HepG2 (cell line): ENCODE measurements around the gene PRRC2A. TPM values are rescaled to one million over a fixed set of nuclear protein-coding genes. Genes with fewer than 3 reads are reported as not detected.

Source experiments
- ATAC-seq: fragments of 200-7000 bp; cut with Tn5 transposase; 3 replicates; pipeline ENCODE4 v1.9.1; 2020; ENCODE audit warnings: mild to moderate bottlenecking, moderate library complexity
- BruUV-seq: library from RNA; stranded (reverse); fragments of 400-500 nt; replicated peaks from 2 replicates; lab custom pipeline; 2021; lab: Mats Ljungman, UMichigan
- CTCF ChIA-PET: fragments of 300-600 bp; formaldehyde crosslinking; extraction: SDS; loops from one replicate; lab custom pipeline; 2021; ENCODE audit warnings: low total read pairs, inconsistent platforms, low intra/inter-chr PET ratio; lab: Yijun Ruan, JAX
- POLR2A ChIA-PET: fragments of 350-600 bp; sonication (Branson Sonifier 250); formaldehyde crosslinking; loops from one replicate; lab custom pipeline; 2020; ENCODE audit warnings: antibody characterized with exemption, inconsistent platforms; lab: Yijun Ruan, JAX
- DNase-seq: peaks from one replicate; pipeline ENCODE4 v3.0.0-alpha.2; 2015; ENCODE audit warnings: low spot score
- FAIRE-seq: peaks from 3 replicates; lab custom pipeline; 2011; peaks lifted over from hg19 to GRCh38; lab: Jason Lieb, UNC
- H2AFZ ChIP-seq: one replicate; pipeline ENCODE4 v1.6.1; 2011; ENCODE audit warnings: low read length, inconsistent platforms
- H3K27ac ChIP-seq: fragments of 300-600 bp; 3 replicates; pipeline ENCODE4 v1.8.0; 2011; ENCODE audit warnings: mixed run types, mild to moderate bottlenecking, mixed read lengths, low read length, inconsistent platforms; ENCODE audit not compliant: insufficient read depth; ENCODE audit errors: extremely low read length
- H3K27me3 ChIP-seq, 2 experiments: fragments of 200-600 bp in 1 of 2; 2 replicates in 1 of 2; 3 replicates in 1 of 2; pipeline versions ENCODE4 v1.6.0 to v1.8.0; 2011; ENCODE audit warnings: low read length in 2 of 2, mild to moderate bottlenecking in 2 of 2, moderate library complexity in 2 of 2, inconsistent platforms in 1 of 2; ENCODE audit not compliant: insufficient read depth in 2 of 2, control insufficient read depth in 1 of 2
- H3K36me3 ChIP-seq, 2 experiments: fragments of 200-600 bp in 1 of 2; replicated peaks in 1 of 2; 2 replicates in 1 of 2; 3 replicates in 1 of 2; pipeline versions ENCODE4 v1.5.1 to v1.8.0; 2011; ENCODE audit warnings: low read length in 2 of 2, inconsistent platforms in 1 of 2; ENCODE audit not compliant: insufficient read depth in 2 of 2, control insufficient read depth in 1 of 2
- H3K4me1 ChIP-seq: 2 replicates; pipeline ENCODE4 v1.5.1; 2012; ENCODE audit warnings: low read length, inconsistent platforms; ENCODE audit not compliant: insufficient read depth
- H3K4me2 ChIP-seq: 2 replicates; pipeline ENCODE4 v1.6.0; 2011; ENCODE audit warnings: low read depth, low read length, inconsistent platforms
- H3K4me3 ChIP-seq, 3 experiments: fragments of 200-600 bp in 1 of 3; sonication (generic), shearing (Covaris generic) in 1 of 3; replicated peaks in 1 of 3; 2 replicates each; pipeline ENCODE4 v1.5.1; 2011 to 2016; ENCODE audit warnings: low read length in 3 of 3, inconsistent platforms in 2 of 3, low read depth in 2 of 3, mild to moderate bottlenecking in 2 of 3, control low read depth in 1 of 3, mixed read lengths in 1 of 3; ENCODE audit not compliant: insufficient read depth in 1 of 3
- H3K79me2 ChIP-seq: one replicate; pipeline ENCODE4 v1.6.1; 2011; ENCODE audit warnings: low read length, inconsistent platforms; ENCODE audit not compliant: insufficient read depth
- H3K9ac ChIP-seq: 2 replicates; pipeline ENCODE4 v1.6.0; 2011; ENCODE audit warnings: mild to moderate bottlenecking, low read depth, low read length, inconsistent platforms; ENCODE audit not compliant: insufficient read depth
- H3K9me3 ChIP-seq: 2 replicates; pipeline ENCODE4 v1.5.1; 2012; ENCODE audit warnings: mild to moderate bottlenecking, low read length
- H4K20me1 ChIP-seq: 2 replicates; pipeline ENCODE4 v1.6.0; 2011; ENCODE audit warnings: inconsistent platforms, mild to moderate bottlenecking, low read length, moderate library complexity; ENCODE audit not compliant: insufficient read depth
- ARNT2 ChIP-seq: sonication (generic); formaldehyde crosslinking; IDR thresholded peaks from 2 replicates; pipeline ENCODE4 v1.8.0; 2022; ENCODE audit warnings: mild to moderate bottlenecking, low read depth, missing genetic modification reagents, moderate library complexity
- CAMTA2 ChIP-seq: sonication (generic); formaldehyde crosslinking; IDR thresholded peaks from 2 replicates; pipeline ENCODE4 v1.4.0; 2020; ENCODE audit warnings: mild to moderate bottlenecking, missing genetic modification reagents, borderline replicate concordance
- KLF13 ChIP-seq: sonication (generic); formaldehyde crosslinking; IDR thresholded peaks from 2 replicates; pipeline ENCODE4 v1.4.0; 2020; ENCODE audit warnings: mild to moderate bottlenecking, missing genetic modification reagents
- REL ChIP-seq: sonication (generic); formaldehyde crosslinking; conservative IDR thresholded peaks from 2 replicates; pipeline ENCODE4 v1.8.0; 2022; ENCODE audit warnings: mild to moderate bottlenecking, missing genetic modification reagents, moderate library complexity
- SMC3 ChIP-seq: IDR thresholded peaks from 2 replicates; pipeline ENCODE4 v1.6.1; 2011; ENCODE audit warnings: low read length, improper control_type of control experiment
- SNAPC2 ChIP-seq: sonication (generic); formaldehyde crosslinking; IDR thresholded peaks from 2 replicates; pipeline ENCODE4 v1.8.1; 2022; ENCODE audit warnings: mild to moderate bottlenecking, missing genetic modification reagents
- STAG1 ChIP-seq: sonication (generic); formaldehyde crosslinking; IDR thresholded peaks from 2 replicates; pipeline ENCODE4 v1.4.0; 2020; ENCODE audit warnings: missing genetic modification reagents
- TEAD3 ChIP-seq: optimal IDR thresholded peaks from 2 replicates; pipeline ENCODE3; 2016; ENCODE audit warnings: borderline replicate concordance
- WGBS: methylation state at CpG from one replicate; pipeline ENCODE4 v1.1.6; 2017; ENCODE audit warnings: low lambda C conversion rate; 5-methylcytosine and 5-hydroxymethylcytosine counted together
- in situ Hi-C: cut with HindIII; loops from 2 replicates; pipeline ENCODE4 v1.10.0; 2017; ENCODE audit warnings: low pct_unique_long_range_greater_than_20kb; ENCODE audit not compliant: extremely low pct_ligation_motif_present
- intact Hi-C: fragments of 100-400 bp; cut with micrococcal nuclease; formaldehyde crosslinking; loops from one replicate; pipeline ENCODE4 v1.10.0; 2022; ENCODE audit not compliant: unreplicated experiment
- polyA plus RNA-seq, 8 experiments: library from polyadenylated mRNA; depleted of rRNA in 3 of 8; stranded (reverse) in 7 of 8; unstranded in 1 of 8; fragments of >200 nt; fragmentation: Illumina TruSeq in 4 of 8; extraction: Trizol in 4 of 8; gene quantifications; 2 replicates each; pipeline versions ENCODE4 v1.2.1 to v1.2.3, GENCODE V29; 2011 to 2016; ENCODE audit warnings: low read depth in 4 of 8, missing spikeins in 1 of 8, mixed read lengths in 1 of 8; ENCODE audit not compliant: insufficient read depth in 1 of 8
- total RNA-seq, 5 experiments: library from RNA; depleted of rRNA; stranded (reverse); fragments of >200 nt; fragmentation: Illumina TruSeq; extraction: Trizol; gene quantifications; 2 replicates each; pipeline ENCODE4 v1.2.3, GENCODE V29; 2016; ENCODE audit warnings: low read depth in 1 of 5
- TF ChIP-seq, protein P1 (sequence below): IDR thresholded peaks from 2 replicates; pipeline ENCODE4 v1.4.0; 2020; ENCODE audit warnings: mild to moderate bottlenecking, missing genetic modification reagents
- TF ChIP-seq, protein P2 (sequence below): sonication (generic); formaldehyde crosslinking; IDR thresholded peaks from 2 replicates; pipeline ENCODE4 v1.5.0; 2020; ENCODE audit warnings: mild to moderate bottlenecking, missing genetic modification reagents

The PRRC2A gene
- total and polyA plus RNA-seq, 2 of the 13 experiments (the other 11 are each of a cell fraction or from before 2014, with no cell fraction given): 38.9 to 47.4 TPM

DNA sequence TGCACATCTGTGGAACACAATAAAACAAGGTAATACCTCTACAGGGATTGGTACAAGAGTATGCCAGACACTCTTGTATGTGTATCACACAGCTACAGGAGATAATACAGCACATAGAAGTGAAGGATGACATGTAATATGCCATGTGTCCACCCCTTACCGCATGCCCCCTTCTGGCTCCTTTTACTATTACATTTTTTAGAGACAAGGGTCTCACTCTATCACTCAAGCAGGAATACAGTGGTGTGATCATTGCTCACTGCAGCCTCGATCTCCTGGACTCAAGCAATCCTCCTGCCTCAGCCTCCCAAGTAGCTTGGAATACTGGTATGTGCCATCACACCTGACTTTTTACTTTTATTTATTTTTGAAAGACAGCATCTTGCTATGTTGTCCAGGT, 23.5 kb upstream of the PRRC2A start:
- CTCF ChIA-PET: interaction anchor here (0.6 to 3.2 kb wide), 6 partner anchors 16 to 103 kb away, joined by 3 to 84 read pairs (median 4); partner anchors contain the start of genes ATP6V1G2, DDX39B, LTB and NFKBIL1
- peak; percentile 43 for FAIRE-seq
- TF ChIP-seq KLF13 (CRISPR knock-in tag) (no peak), TEAD3 (CRISPR knock-in tag) (peak; percentile 31), SNAPC2 (no peak), SMC3 (peak; percentile 61), REL (CRISPR knock-in tag) (no peak), ARNT2 (CRISPR knock-in tag) (no peak), CAMTA2 (no peak), STAG1 (CRISPR knock-in tag) (peak; percentile 39; the same call in 1 of the 2 replicates)
- TF ChIP-seq, protein P1, sequence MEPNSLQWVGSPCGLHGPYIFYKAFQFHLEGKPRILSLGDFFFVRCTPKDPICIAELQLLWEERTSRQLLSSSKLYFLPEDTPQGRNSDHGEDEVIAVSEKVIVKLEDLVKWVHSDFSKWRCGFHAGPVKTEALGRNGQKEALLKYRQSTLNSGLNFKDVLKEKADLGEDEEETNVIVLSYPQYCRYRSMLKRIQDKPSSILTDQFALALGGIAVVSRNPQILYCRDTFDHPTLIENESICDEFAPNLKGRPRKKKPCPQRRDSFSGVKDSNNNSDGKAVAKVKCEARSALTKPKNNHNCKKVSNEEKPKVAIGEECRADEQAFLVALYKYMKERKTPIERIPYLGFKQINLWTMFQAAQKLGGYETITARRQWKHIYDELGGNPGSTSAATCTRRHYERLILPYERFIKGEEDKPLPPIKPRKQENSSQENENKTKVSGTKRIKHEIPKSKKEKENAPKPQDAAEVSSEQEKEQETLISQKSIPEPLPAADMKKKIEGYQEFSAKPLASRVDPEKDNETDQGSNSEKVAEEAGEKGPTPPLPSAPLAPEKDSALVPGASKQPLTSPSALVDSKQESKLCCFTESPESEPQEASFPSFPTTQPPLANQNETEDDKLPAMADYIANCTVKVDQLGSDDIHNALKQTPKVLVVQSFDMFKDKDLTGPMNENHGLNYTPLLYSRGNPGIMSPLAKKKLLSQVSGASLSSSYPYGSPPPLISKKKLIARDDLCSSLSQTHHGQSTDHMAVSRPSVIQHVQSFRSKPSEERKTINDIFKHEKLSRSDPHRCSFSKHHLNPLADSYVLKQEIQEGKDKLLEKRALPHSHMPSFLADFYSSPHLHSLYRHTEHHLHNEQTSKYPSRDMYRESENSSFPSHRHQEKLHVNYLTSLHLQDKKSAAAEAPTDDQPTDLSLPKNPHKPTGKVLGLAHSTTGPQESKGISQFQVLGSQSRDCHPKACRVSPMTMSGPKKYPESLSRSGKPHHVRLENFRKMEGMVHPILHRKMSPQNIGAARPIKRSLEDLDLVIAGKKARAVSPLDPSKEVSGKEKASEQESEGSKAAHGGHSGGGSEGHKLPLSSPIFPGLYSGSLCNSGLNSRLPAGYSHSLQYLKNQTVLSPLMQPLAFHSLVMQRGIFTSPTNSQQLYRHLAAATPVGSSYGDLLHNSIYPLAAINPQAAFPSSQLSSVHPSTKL (CRISPR knock-in tag): 0 out of 2 replicates have a peak, but pooled peaks have one; percentile 12
- TF ChIP-seq, protein P2, sequence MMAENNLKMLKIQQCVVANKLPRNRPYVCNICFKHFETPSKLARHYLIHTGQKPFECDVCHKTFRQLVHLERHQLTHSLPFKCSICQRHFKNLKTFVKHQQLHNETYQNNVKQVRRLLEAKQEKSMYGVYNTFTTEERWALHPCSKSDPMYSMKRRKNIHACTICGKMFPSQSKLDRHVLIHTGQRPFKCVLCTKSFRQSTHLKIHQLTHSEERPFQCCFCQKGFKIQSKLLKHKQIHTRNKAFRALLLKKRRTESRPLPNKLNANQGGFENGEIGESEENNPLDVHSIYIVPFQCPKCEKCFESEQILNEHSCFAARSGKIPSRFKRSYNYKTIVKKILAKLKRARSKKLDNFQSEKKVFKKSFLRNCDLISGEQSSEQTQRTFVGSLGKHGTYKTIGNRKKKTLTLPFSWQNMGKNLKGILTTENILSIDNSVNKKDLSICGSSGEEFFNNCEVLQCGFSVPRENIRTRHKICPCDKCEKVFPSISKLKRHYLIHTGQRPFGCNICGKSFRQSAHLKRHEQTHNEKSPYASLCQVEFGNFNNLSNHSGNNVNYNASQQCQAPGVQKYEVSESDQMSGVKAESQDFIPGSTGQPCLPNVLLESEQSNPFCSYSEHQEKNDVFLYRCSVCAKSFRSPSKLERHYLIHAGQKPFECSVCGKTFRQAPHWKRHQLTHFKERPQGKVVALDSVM: peak; percentile 83

More for the DNA sequence above, 23.5 kb upstream of the PRRC2A start:
- H3K9ac ChIP-seq: no peak overlapping the region
- H3K9me3 ChIP-seq: no peaks in the 10 kb centered on the region
- H3K4me3 ChIP-seq: no peak overlapping the region
- H3K27me3 ChIP-seq: peaks cover 0 to 3% of the 10 kb centered on the region in 2 experiments; a peak in 1 of 5 replicates
- H3K4me2 ChIP-seq: no peak overlapping the region
- H3K27ac ChIP-seq: no peak overlapping the region
- DNase-seq (peak; percentile 61), ATAC-seq (peak; percentile 68)
- intact Hi-C loops: loop anchor here (1.0 kb wide), 1 partner anchor 46 kb away; no protein-coding TSS in a partner anchor
- BruUV-seq: no TSS peak
- in situ Hi-C loops: loop anchor here (5.0 kb wide), 1 partner anchor 50 kb away; the partner anchor contains the start of genes ATP6V1G2 and NFKBIL1
- no peaks in the 10 kb centered on the region for H3K79me2 ChIP-seq
- H3K4me1 ChIP-seq: peaks cover 19% of the 10 kb centered on the region
- H4K20me1 ChIP-seq: no peaks in the 10 kb centered on the region
- POLR2A ChIA-PET: interaction anchor here (1.9 to 3.4 kb wide), 3 partner anchors 50 to 59 kb away, joined by 17 to 36 read pairs (median 30); partner anchors contain the start of genes APOM, ATP6V1G2, DDX39B and NFKBIL1
- no peaks in the 10 kb centered on the region for H3K36me3 ChIP-seq
- 0% methylated on average over 2 of the region's 2 CpGs for WGBS
- H2AFZ ChIP-seq: no peak overlapping the region
